ENCODE results near the gene FTO.
"Not testable (repeated sequence)": the region's sequence is repeated elsewhere in the genome, so short reads cannot be mapped to it uniquely, and the experiment has no call there.

FTO gene

GRCh38 chr16:54177862-54178477 lies 474.0 kb downstream of the FTO start:
- no peak overlapping the region for H3K27ac ChIP-seq
- TF ChIP-seq ZFX (IDR thresholded peaks at IDR 0.05) (no peak), CTCF (conservative IDR thresholded peaks at IDR 0.05) (no peak)

GRCh38 chr16:54178478-54178976 lies 474.6 kb downstream of the FTO start:
- H3K27ac ChIP-seq: no peak overlapping the region
- TF ChIP-seq CTCF (conservative IDR thresholded peaks at IDR 0.05) (no peak), ZFX (IDR thresholded peaks at IDR 0.05) (no peak)

- H3K27ac ChIP-seq: no peak overlapping the region
- TF ChIP-seq CTCF (conservative IDR thresholded peaks at IDR 0.05) (no peak), ZFX (IDR thresholded peaks at IDR 0.05) (no peak)
Observed at GRCh38 chr16:54180421-54181359, 476.7 kb downstream of the FTO start.

- H3K27ac ChIP-seq: not testable (repeated sequence)
Observed at GRCh38 chr16:54181683-54182329, 477.9 kb downstream of the FTO start.

- TF ChIP-seq CTCF (conservative IDR thresholded peaks at IDR 0.05): no peak
- no peak for TF ChIP-seq ZFX (IDR thresholded peaks at IDR 0.05)
- H3K27ac ChIP-seq: no peak overlapping the region
Observed at GRCh38 chr16:54185045-54185444, 481.1 kb downstream of the FTO start.

- TF ChIP-seq ZFX (IDR thresholded peaks at IDR 0.05) (no peak), CTCF (conservative IDR thresholded peaks at IDR 0.05) (no peak)
- no peak overlapping the region for H3K27ac ChIP-seq
Observed at GRCh38 chr16:54191163-54191562, 487.2 kb downstream of the FTO start.

- no peak overlapping the region for H3K27ac ChIP-seq
- TF ChIP-seq CTCF (conservative IDR thresholded peaks at IDR 0.05) (no peak), ZFX (IDR thresholded peaks at IDR 0.05) (no peak)
Observed at GRCh38 chr16:54191592-54191991, 487.6 kb downstream of the FTO start.
